Neuronal stem cell (in vitro differentiated cells): ENCODE data around the gene HOXB3.

Experiments used
- DNase-seq: peaks from one replicate; pipeline ENCODE4 v3.0.0-alpha.2; 2013; ENCODE audit warnings: low spot score
- H2AFZ ChIP-seq: one replicate; pipeline ENCODE4 v1.6.1; 2013; ENCODE audit warnings: mild to moderate bottlenecking, low read length, inconsistent platforms
- H2AK5ac ChIP-seq: 2 replicates; pipeline ENCODE4 v1.6.1; 2013; ENCODE audit warnings: low read depth, mild to moderate bottlenecking, inconsistent platforms, low read length, moderate library complexity, mixed read lengths
- H2BK120ac ChIP-seq: 2 replicates; pipeline ENCODE4 v1.6.1; 2013; ENCODE audit warnings: low read depth, mild to moderate bottlenecking, inconsistent platforms, low read length, moderate library complexity, mixed read lengths
- H2BK12ac ChIP-seq: one replicate; pipeline ENCODE4 v1.6.1; 2013; ENCODE audit warnings: low read length, inconsistent platforms
- H2BK15ac ChIP-seq: 2 replicates; pipeline ENCODE4 v1.6.1; 2013; ENCODE audit warnings: mild to moderate bottlenecking, low read length, inconsistent platforms, mixed read lengths
- H2BK5ac ChIP-seq: one replicate; pipeline ENCODE4 v1.6.1; 2013; ENCODE audit warnings: inconsistent platforms, mild to moderate bottlenecking, low read length, moderate library complexity
- H3K14ac ChIP-seq: one replicate; pipeline ENCODE4 v1.6.1; 2013; ENCODE audit warnings: low read length, inconsistent platforms
- H3K18ac ChIP-seq: 2 replicates; pipeline ENCODE4 v1.6.1; 2013; ENCODE audit warnings: low read length, inconsistent platforms
- H3K23ac ChIP-seq: 2 replicates; pipeline ENCODE4 v1.6.1; 2013; ENCODE audit warnings: low read depth, mild to moderate bottlenecking, mixed read lengths, low read length, inconsistent platforms; ENCODE audit not compliant: poor library complexity
- H3K27ac ChIP-seq: replicated peaks from 3 replicates; pipeline ENCODE4 v1.5.1; 2013; ENCODE audit warnings: low read length, inconsistent platforms
- H3K27me3 ChIP-seq, 3 experiments: 2 replicates each; pipeline ENCODE4 v1.6.1; 2013; ENCODE audit warnings: low read length in 3 of 3, mild to moderate bottlenecking in 2 of 3, inconsistent platforms in 1 of 3, low read depth in 1 of 3, mixed read lengths in 1 of 3, moderate library complexity in 1 of 3; ENCODE audit not compliant: control insufficient read depth in 3 of 3, insufficient read depth in 3 of 3
- H3K36me3 ChIP-seq, 2 donors: replicated peaks in 1 of 2; 2 replicates each; pipeline ENCODE4 v1.6.1; 2013; ENCODE audit warnings: low read length in 2 of 2; ENCODE audit not compliant: control insufficient read depth in 2 of 2, insufficient read depth in 2 of 2
- H3K4ac ChIP-seq: 2 replicates; pipeline ENCODE4 v1.6.1; 2013; ENCODE audit warnings: inconsistent platforms, mild to moderate bottlenecking, low read length, moderate library complexity
- H3K4me1 ChIP-seq, 2 donors: 1 replicate in 1 of 2; 2 replicates in 1 of 2; pipeline ENCODE4 v1.6.1; 2013; ENCODE audit warnings: low read length in 2 of 2, low read depth in 1 of 2; ENCODE audit not compliant: control insufficient read depth in 2 of 2, insufficient read depth in 1 of 2
- H3K4me2 ChIP-seq: one replicate; pipeline ENCODE4 v1.6.1; 2013; ENCODE audit warnings: mild to moderate bottlenecking, low read length, inconsistent platforms; ENCODE audit not compliant: insufficient read depth, poor library complexity, severe bottlenecking
- H3K4me3 ChIP-seq, 2 donors: 2 replicates each; pipeline ENCODE4 v1.5.1; 2013; ENCODE audit warnings: low read length in 2 of 2, mild to moderate bottlenecking in 2 of 2, inconsistent platforms in 1 of 2, moderate library complexity in 1 of 2
- H3K79me1 ChIP-seq: one replicate; pipeline ENCODE4 v1.6.1; 2013; ENCODE audit warnings: low read depth, mild to moderate bottlenecking, inconsistent platforms, low read length, moderate library complexity
- H3K9ac ChIP-seq: one replicate; pipeline ENCODE4 v1.6.1; 2013; ENCODE audit warnings: mild to moderate bottlenecking, low read depth, low read length, inconsistent platforms; ENCODE audit not compliant: poor library complexity
- H3K9me3 ChIP-seq, 2 donors: replicated peaks in 1 of 2; 2 replicates each; pipeline versions ENCODE3 to v1.6.1; 2013; ENCODE audit warnings: low read length in 2 of 2, mild to moderate bottlenecking in 2 of 2, inconsistent platforms in 1 of 2, low read depth in 1 of 2, mixed read lengths in 1 of 2, moderate library complexity in 1 of 2; ENCODE audit not compliant: control insufficient read depth in 2 of 2, insufficient read depth in 1 of 2
- H4K8ac ChIP-seq: one replicate; pipeline ENCODE4 v1.6.1; 2013; ENCODE audit warnings: low read depth, mild to moderate bottlenecking, inconsistent platforms, low read length, moderate library complexity
- H4K91ac ChIP-seq: one replicate; pipeline ENCODE4 v1.6.1; 2013; ENCODE audit warnings: low read length, low read depth, mild to moderate bottlenecking, inconsistent platforms; ENCODE audit not compliant: poor library complexity
- WGBS, 2 donors: extraction: QIAGEN DNeasy Blood & Tissue Kit; methylation state at CpG; one replicate each; pipeline ENCODE4 v1.1.7; 2013; ENCODE audit warnings: missing lambda C conversion rate in 2 of 2, mixed read lengths in 1 of 2; ENCODE audit not compliant: insufficient read length in 2 of 2, insufficient replicate concordance in 1 of 2; ENCODE audit errors: extremely low coverage in 2 of 2; 5-methylcytosine and 5-hydroxymethylcytosine counted together

HOXB3 gene

DNA sequence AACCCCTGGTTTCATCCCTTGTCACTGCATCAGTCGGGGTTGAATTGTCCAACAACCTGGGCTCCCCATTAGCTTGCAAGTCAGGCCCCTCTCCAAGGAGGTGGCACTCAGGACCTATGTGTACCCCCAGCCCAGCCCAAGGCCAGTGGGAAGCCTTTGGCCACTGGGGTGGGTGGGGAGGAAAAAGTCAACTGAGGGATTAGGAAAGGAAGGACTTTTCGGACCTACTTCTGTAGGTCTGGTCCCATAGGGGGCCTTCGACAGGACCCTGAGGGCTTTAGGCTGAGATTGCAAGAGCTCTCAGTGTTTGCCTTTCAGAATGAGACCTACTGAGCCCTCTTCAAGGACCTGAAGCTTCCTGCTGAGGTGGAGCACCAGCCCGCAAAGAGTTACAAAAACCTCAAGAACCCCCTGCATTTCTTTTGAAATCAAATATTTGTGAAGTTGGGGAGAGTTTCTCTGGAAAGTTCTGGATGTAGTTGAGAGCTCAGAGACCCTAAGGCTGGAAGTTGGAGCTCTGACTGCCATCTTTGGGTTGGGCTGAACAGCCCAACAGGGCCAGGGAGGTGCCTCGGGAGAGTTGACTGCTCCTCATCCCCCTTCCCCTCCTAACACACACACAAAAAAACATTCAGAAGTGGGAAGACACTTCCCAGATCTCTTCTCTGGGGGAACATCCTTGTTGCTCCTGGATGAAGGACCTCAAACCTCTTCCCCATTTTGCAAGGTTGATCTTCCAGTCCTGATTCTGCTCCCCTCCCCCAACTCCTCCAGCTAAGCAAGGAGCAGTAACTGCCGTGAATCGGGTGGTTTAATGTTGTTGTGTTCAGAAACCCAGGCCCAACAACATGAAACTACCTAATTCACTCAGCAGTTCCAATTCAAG lies 41.9 kb upstream of the HOXB3 start:
- DNase-seq: no peak
- no peak overlapping the region for H2BK5ac ChIP-seq
- H2AFZ ChIP-seq: no peak overlapping the region
- no peak overlapping the region for H4K91ac ChIP-seq
- no peak overlapping the region for H3K14ac ChIP-seq
- no peak overlapping the region for H3K18ac ChIP-seq
- no CpG with 5 or more reads among the region's 7 CpGs for WGBS, 2 donors
- no peak overlapping the region for H3K4me3 ChIP-seq
- H4K8ac ChIP-seq: no peak overlapping the region
- no peaks in the 10 kb centered on the region for H3K4me1 ChIP-seq
- H2BK15ac ChIP-seq: no peak overlapping the region
- H3K4me2 ChIP-seq: no peak overlapping the region
- H2AK5ac ChIP-seq: no peak overlapping the region
- H3K27ac ChIP-seq: no peak overlapping the region
- H3K23ac ChIP-seq: no peak overlapping the region
- peaks cover 47 to 100% (median 97%) of the 10 kb centered on the region in 3 experiments for H3K27me3 ChIP-seq
- H3K36me3 ChIP-seq: no peaks in the 10 kb centered on the region
- no peaks in the 10 kb centered on the region for H3K9me3 ChIP-seq
- no peak overlapping the region for H2BK12ac ChIP-seq
- no peak overlapping the region for H3K9ac ChIP-seq
- no peak overlapping the region for H2BK120ac ChIP-seq
- no peak overlapping the region for H3K4ac ChIP-seq
- no peaks in the 10 kb centered on the region for H3K79me1 ChIP-seq

- no peak overlapping the region for H3K14ac ChIP-seq
- no peak overlapping the region for H3K4me3 ChIP-seq
- no peak for DNase-seq
- no peak overlapping the region for H3K23ac ChIP-seq
- H3K36me3 ChIP-seq: no peaks in the 10 kb centered on the region
- H3K27me3 ChIP-seq: peaks cover 46 to 100% (median 99%) of the 10 kb centered on the region in 3 experiments
- no peaks in the 10 kb centered on the region for H3K9me3 ChIP-seq
- no peak overlapping the region for H2BK12ac ChIP-seq
- no peak overlapping the region for H3K4ac ChIP-seq
- no CpG with 5 or more reads among the region's 15 CpGs for WGBS, 2 donors
- H3K27ac ChIP-seq: no peak overlapping the region
- no peak overlapping the region for H3K4me2 ChIP-seq
- H2BK15ac ChIP-seq: no peak overlapping the region
- no peaks in the 10 kb centered on the region for H3K79me1 ChIP-seq
- no peak overlapping the region for H4K91ac ChIP-seq
- no peak overlapping the region for H2BK5ac ChIP-seq
- no peak overlapping the region for H2BK120ac ChIP-seq
- no peak overlapping the region for H2AFZ ChIP-seq
- no peaks in the 10 kb centered on the region for H3K4me1 ChIP-seq
- H2AK5ac ChIP-seq: no peak overlapping the region
- H3K9ac ChIP-seq: no peak overlapping the region
- H4K8ac ChIP-seq: no peak overlapping the region
- H3K18ac ChIP-seq: no peak overlapping the region
Measured at GRCh38 chr17:48630925-48631692, 41.1 kb upstream of the HOXB3 start.

DNA sequence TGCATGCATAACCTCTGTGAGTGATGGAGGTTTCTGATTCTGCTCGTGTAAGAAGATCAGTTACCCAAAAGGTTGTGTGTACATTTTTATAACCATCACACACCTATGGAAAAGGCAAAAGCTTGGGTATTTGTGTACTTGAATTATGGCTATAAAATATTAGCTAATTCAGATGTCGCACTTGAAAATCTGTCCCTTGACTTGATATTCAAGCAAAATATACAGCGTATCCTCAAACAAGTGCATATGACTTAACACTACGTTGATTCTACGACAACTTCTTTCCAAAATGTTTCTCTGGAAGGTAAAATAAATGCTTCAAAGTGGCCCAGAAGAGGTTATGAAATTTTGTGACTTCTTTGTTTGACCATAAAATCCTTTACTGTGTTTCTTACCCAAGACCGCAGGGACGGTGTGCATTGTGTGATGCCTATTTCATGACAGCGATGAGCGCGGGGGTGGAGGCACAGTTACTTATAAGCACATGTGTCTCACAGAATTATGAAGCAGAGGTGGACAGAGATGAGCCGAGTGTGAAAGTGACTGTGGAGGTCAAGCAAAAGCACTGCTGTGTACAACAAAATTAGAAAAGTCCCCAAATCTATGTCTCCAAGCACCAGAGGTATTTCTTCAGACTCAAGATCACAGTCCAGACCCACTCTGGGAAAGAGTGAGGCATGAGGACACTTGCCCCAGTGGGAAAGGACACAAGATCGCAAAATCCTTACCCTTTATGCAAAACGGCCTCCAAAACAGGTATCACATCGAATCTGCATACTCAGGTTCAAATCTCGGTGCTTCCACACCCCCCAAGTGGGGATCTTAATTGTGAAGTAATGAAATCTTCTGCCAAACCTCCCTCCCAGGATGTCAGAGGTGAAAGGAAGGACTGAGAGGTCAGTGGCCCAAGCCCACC lies 40.2 kb upstream of the HOXB3 start:
- no peak overlapping the region for H3K14ac ChIP-seq
- H3K4me1 ChIP-seq: peaks cover 0 to 4% of the 10 kb centered on the region in 2 donors
- DNase-seq: no peak
- H3K4ac ChIP-seq: no peak overlapping the region
- no peaks in the 10 kb centered on the region for H3K79me1 ChIP-seq
- no peak overlapping the region for H4K91ac ChIP-seq
- no peak overlapping the region for H4K8ac ChIP-seq
- no peaks in the 10 kb centered on the region for H3K36me3 ChIP-seq
- peaks cover 46 to 100% (median 99%) of the 10 kb centered on the region in 3 experiments for H3K27me3 ChIP-seq
- H2AK5ac ChIP-seq: no peak overlapping the region
- no peak overlapping the region for H3K18ac ChIP-seq
- H2AFZ ChIP-seq: no peak overlapping the region
- H2BK12ac ChIP-seq: no peak overlapping the region
- H2BK120ac ChIP-seq: no peak overlapping the region
- no peak overlapping the region for H3K27ac ChIP-seq
- no peak overlapping the region for H2BK15ac ChIP-seq
- no peak overlapping the region for H3K23ac ChIP-seq
- no peak overlapping the region for H3K9ac ChIP-seq
- H3K4me3 ChIP-seq: no peak overlapping the region
- H3K4me2 ChIP-seq: no peak overlapping the region
- no peak overlapping the region for H2BK5ac ChIP-seq
- no peaks in the 10 kb centered on the region for H3K9me3 ChIP-seq
- no CpG with 5 or more reads among the region's 15 CpGs for WGBS, 2 donors
